Measurements from ENCODE around the gene CNMD. TPM values are rescaled to one million over a fixed set of nuclear protein-coding genes. Genes with fewer than 3 reads are reported as not detected.
A peak's percentile ranks its signal among the peaks of the same experiment; 100 is the strongest.
"Not testable (repeated sequence)": the region's sequence is repeated elsewhere in the genome, so short reads cannot be mapped to it uniquely, and the experiment has no call there.

Gene CNMD
- polyA plus RNA-seq, 1 donor = 0.56 TPM

DNA sequence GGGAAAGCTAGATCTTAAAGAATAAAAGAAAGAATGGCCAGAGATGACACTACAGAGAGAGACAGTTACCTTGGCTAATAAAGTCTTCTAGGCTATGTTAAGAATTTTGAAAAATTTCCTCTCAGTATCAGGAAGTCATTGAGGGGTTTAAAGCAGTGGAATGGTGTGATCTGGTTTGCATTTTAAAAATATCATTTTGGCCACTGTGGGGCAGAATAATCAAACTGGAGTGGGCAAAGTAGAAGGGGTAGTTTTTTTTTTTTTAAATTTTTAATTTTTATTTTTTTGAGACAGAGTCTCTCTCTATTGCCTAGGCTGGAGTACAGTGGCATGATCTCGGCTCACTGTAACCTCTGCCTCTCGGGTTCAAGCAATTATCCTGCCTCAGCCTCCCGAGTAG lies 4.4 kb upstream of the CNMD start:
- no peak for DNase-seq

DNA sequence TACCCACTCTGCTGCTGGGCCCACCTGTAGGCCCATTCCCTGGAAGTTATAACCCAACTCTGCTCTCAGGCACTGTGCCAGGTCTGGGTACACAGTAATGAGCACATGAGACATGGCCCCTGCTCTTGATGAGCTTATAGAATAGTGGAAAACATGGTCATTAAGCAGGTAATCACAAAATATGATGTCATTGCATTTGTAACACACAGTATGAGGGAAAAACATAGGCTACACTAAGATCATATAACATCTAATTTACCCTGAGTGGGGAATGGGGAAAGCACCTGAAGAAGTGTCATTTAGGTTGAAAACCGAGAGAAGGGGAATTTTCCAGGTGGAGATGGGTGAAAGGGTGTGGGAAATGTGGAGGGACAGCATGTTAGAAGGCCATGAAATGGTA lies 3.9 kb upstream of the CNMD start:
- DNase-seq = no peak

DNA sequence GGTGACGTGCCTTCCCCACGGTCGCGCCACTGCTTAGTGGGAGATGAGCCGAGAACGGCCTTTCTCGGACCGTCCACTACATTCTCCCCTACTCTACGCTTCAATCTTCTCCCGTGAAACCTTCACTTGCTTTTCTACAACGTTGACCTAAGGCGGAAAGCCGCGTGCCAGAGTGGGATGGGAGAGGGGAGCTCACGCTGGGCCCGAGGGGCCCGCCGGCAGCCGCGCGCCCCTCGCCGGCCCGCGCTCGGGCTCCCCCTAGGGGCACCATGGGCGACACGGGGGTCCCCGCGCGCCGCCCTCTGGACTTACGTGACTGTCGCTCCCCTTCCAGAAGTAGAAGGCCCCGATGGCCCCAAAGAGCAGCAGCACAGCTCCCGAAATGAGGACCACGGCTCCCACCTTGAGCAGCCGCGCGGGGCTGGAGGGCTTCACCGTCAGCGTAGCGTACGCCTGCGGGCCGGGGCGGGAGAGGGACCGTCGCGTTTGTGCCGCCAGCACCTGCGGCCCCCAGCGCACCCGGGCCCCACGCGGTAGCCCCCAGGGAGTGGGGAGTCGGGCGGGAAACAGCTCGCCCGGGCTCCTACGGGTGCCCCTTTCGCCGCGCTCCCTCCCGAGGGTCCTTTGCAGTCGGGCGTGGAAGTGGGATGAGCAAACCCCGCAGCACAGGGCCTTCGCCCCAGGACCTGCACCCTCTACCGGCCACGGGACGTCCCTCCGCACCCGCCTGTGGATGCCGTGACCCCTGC lies 727 bp downstream of the CNMD start:
- DNase-seq = peak; percentile 18

DNA sequence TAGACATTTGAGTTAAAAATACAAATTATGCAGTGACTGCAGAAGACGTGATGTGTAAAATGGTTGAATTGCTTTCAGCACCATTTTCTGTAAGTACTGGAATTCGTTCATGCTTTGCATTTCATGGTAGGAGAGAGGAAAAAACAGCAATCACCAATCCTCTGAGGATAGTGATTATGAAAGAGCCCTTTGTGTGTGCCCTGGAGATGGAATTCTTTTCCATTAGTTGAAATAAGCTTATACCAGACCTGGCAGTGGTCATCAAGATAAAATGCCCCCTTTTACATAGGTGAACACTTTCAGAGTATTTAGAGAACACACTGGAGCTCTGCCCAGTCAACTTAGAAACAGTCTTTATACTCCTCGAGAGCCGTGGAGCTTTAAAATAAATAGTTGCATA lies 1.7 kb downstream of the CNMD start:
- DNase-seq = no peak

- no peak for DNase-seq
These were observed 2.2 kb downstream of the CNMD start for GRCh38 chr13:52737451-52737850.

GRCh38 chr13:52736891-52737290 lies 2.7 kb downstream of the CNMD start:
- no peak for DNase-seq

- no peak for DNase-seq
These were observed 5.5 kb downstream of the CNMD start for GRCh38 chr13:52734075-52734623.

- DNase-seq = no peak
These were observed 13.4 kb downstream of the CNMD start for GRCh38 chr13:52726258-52726657.

DNA sequence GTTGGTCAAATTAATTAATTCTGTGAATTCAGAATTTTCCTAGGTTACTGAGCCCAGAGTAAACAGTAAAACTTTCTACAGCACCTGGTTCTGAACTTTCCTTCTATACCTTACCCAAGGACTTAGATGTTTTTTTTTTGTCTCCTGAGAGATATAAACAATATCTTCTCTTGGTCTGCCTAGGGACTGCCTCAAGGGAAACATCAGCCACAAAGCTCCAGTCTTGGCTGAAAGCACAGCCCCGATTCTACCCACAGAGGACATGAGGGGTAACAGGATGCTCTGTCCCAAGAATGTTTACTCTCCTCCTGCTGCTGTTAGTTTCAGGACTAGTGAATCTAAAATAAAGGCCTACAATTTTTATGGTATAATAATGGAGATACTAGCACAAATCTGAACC lies 14.3 kb downstream of the CNMD start:
- DNase-seq = no peak

DNA sequence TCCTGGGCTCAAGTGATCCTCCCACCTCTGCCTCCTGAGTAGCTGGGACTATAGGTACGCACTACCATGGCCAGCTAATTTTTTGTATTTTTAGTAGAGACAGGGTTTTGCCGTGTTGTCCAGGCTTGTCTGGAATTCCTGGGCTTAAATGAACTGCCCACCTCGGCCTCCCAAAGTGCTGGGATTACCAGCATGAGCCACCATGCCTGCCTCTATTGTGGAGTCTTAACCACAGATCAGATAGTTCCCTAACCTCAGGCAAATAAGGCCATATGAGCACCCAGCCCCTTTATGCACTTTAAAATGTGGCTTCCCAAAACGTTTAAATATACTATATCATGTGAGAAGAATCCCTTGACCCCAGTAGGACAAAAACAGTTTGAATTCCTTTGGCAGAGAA lies 16.4 kb downstream of the CNMD start:
- DNase-seq = no peak

- not testable (repeated sequence) for DNase-seq
These were observed 18.3 kb downstream of the CNMD start for GRCh38 chr13:52721356-52721755.

- not testable (repeated sequence) for DNase-seq
These were observed 18.7 kb downstream of the CNMD start for GRCh38 chr13:52720904-52721303.

DNA sequence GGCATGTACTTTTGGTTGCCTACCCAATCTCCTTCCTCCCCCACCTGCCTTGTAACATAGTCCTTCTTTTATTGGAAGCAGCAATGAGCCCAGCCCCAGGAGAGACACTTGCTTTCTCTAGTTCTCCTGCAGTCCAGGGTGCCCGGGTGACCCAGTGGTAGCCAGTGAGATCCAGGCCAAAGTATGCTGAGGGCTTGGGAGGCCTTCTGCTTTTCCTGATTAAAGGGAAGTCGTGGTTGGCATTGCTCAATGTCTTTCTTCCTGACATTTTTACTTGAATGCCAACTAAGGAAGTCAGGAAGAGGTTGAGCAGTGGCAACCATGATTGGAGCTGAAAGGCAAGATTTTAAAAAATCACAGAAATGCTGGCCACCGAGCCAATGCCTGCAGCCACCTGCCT lies 25.7 kb downstream of the CNMD start:
- peak; percentile 19 for DNase-seq

- no peak for DNase-seq
These were observed 27.2 kb downstream of the CNMD start for GRCh38 chr13:52712385-52712784.

DNA sequence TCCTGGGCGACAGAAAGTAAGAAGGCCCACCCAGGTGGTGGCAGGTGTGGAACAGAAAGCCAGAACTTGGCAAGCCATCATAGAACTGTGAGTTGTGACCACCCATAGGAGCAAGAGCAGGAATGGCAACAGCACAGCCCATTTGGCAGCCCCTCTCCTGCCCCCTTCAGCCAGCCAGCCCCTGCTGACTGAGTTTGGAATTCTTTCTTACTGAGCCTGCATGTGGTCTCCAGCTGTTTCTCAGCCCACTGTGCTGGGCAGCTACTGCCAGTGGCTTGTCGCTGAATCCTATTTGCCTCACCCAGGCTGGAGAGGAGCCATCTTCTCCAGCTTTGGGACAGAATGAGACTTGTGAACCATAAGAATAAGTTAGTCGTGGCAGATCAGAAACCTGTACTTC lies 28.3 kb downstream of the CNMD start:
- peak; percentile 4 for DNase-seq

- DNase-seq = not testable (repeated sequence)
These were observed 31.4 kb downstream of the CNMD start for GRCh38 chr13:52708266-52708665.

GRCh38 chr13:52707375-52707774 lies 32.2 kb downstream of the CNMD start:
- no peak for DNase-seq

DNA sequence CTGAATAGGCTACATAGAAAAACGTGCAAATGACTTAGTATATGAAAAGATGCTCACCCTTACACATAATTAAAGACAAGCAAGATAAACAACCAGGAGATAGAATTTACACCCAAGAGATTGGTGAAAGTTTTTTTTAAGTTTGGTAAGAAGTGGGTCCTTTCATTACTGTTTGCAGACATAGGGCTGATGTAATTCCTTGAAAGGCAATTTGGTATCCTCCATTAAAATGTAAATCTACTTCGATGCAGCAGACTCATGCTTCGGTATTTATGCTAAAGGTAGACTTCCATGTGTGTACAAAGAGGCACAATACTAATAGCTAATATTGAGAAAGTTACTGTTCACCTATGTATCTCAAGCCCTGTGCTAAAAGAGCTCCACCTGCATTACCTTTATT lies 33.5 kb downstream of the CNMD start:
- no peak for DNase-seq

DNA sequence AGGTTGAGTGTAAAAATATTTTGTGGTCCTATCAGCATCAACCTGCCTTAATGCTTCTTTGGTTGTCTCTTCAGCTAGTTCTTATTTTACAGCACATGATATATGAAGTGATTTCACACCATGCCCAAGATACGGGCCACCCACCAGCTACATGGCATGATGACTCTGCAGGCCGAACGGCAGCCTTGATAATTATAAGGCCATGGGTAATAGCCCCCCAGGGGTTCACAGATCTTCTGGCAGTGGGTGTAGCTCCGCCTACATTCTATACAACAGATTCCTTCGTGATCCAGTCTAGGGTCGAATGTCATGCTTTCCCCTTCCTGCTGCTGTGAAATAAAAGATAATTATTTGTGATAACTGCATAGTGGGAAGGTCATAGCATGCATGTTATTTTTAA lies 36.1 kb downstream of the CNMD start:
- DNase-seq = no peak

DNA sequence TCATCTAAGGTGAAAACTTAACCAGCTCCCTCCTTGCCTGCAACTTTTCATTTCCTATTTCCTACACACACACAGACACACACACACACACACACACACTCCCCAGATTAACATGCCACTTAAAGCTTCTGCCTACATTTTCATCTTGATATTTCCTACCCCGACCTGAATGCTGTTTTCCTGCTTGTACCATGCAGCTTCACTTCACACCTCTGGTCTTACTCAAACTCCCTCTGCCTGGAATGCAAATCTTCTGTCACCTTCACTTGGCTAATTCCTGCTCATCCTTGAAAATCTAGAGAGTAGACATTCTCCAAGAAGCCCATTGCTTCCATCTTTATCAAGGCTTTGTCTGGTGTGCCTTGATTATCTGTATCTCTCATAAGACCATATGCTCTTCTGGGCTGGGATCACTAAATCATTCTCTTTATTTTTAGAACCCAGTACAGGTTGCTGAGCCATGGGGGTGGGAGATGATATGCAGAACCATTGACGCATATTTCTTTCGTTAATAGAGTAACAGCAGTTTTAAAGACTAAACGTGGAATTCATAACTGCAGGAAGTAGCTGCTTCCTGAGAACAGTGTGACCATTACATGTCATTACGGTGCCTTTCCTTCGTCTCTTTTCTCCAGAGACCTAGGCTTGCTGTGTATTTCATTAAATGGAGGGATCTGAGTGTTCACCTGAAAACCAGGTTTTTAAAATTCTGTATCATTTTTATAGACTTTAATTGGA lies 37.7 kb downstream of the CNMD start:
- DNase-seq = no peak

- no peak for DNase-seq
These were observed 43.1 kb downstream of the CNMD start for GRCh38 chr13:52696566-52696965.

- no peak for DNase-seq
These were observed 43.8 kb downstream of the CNMD start for GRCh38 chr13:52695856-52696255.

DNA sequence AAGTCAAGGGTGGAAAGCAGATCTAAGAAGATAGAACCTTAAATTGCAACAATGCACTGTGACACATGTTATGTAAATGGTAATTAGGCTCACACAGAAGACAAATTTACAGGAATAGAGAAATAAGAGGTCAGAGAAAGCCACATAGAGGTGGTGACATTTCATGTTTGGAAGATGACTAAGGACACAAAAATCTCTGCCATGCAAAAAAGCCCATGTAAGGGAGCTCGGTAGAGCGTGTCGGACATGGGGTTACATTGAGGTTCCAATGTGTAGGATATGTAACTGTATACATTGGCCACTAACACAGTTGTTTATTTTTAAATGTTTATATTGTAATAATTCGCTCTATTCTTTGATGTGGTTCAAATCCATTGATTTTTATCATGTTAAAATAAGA lies 53.2 kb downstream of the CNMD start:
- DNase-seq = no peak

- not testable (repeated sequence) for DNase-seq
These were observed 53.8 kb downstream of the CNMD start for GRCh38 chr13:52685806-52686205.

Measured in hindlimb muscle (tissue), 1 donor.